ENCODE data around the gene PREP.
"Not testable (repeated sequence)": the region's sequence is repeated elsewhere in the genome, so short reads cannot be mapped to it uniquely, and the experiment has no call there.

PREP gene

GRCh38 chr6:105402939-105403935 is at the start of gene PREP:
TSS of gene PREP (minus strand) at chr6:105403082. CDS start at chr6:105402891, 191 bp downstream.
- peak; percentile 91 for DNase-seq (ENCODE audit: low read depth)

- DNase-seq (ENCODE audit: low read depth): no peak
Measured at GRCh38 chr6:105452376-105452775, 49.5 kb upstream of the PREP start.

- DNase-seq (ENCODE audit: low read depth): no peak
Measured at GRCh38 chr6:105449756-105450390, 47.0 kb upstream of the PREP start.

DNA sequence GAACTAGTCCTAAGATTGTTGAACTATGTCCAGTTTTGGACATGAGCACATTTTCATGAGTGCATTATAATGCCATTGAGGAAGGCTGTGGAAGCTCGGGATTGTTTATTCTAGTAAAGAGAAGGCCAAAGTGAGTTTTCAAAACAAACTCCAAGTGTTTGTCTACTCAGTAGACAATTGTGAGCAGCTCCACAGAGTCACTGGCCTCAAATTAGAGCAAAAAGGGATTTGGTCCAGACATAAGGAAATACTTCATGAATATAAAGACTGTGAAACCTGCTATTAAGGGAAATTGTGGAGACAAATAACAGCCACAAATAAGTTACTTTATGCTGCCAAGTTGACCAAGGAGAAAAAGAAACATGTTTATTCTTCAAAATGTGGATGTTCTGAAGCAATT is 42.6 kb upstream of the PREP start:
- no peak for DNase-seq (ENCODE audit: low read depth)

- DNase-seq (ENCODE audit: low read depth): no peak
Measured at GRCh38 chr6:105443941-105444340, 41.1 kb upstream of the PREP start.

DNA sequence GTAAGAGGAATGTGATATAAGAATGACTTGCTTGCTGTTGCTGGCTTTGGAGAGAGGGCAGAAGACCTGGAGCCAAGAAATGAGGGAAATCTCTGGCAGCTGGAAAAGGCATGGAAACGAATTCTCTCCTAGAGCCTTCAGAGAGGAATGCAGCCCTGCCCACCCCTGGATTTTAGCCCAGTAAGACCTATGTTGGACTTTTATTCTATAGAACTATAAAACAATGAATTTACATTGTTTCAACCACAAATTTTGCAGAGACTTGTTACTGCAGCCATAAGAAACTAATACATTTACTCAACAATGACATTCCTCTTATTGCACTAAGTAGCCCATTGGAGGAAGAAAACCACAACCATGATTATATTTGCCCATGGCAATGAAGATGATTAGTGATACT is 39.5 kb upstream of the PREP start:
- no peak for DNase-seq (ENCODE audit: low read depth)

DNA sequence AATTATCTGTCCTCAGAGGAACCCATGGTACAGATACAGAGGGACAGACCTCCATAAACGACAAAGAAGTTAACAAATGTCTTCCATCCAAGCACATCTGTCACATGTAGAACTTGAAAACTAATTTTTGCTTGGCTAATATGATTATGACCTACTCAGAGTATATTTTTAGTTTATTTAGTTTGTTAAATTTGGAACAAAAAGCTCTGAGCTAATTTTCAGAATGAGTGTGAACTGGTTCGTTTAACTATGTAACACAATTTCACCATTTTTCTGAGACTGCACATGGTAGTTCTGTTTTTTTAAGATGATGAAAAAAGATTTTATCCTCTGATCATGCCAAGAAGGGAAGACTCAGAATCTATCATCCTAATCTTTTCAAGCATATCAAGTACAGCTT is 34.4 kb upstream of the PREP start:
- DNase-seq (ENCODE audit: low read depth): no peak

DNA sequence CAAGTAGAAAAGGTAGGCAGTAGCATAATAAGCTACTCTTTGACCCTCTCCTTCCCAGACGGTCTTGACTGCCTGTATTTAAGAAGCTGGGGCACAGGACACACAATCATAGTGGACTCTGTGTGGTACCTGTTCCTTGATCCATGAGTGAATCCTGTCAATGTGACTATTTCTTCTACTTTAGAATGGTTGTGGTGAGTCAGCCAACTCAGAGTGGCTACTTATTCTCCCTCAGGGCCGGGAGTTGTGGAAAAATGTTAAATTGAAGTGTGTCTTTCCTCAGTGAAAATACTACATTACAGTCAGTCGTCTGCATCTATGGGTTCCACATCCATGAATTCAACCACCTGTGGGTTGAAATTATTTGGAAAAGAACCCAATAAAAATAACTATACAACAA is 30.8 kb upstream of the PREP start:
- no peak for DNase-seq (ENCODE audit: low read depth)

DNA sequence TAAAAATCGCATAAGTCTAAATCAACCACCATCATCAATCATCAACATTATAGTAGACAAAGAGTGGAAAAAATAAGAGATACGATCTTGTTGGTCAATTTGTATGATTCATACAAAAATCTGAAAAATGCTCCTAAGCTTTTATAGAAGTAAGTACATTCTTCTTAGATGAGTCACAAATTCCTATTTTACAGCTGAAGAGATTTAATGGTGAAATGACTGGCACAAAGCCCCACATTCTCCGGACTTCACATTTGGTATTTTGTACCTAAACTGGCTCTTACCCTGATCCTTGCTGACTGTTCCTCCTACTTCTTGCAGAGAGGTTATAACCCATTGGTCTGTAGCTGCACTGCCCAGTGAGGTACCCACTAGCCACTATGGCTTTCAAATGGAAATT is 29.9 kb upstream of the PREP start:
- peak; percentile 91 for DNase-seq (ENCODE audit: low read depth)

- DNase-seq (ENCODE audit: low read depth): peak; percentile 66
Measured at GRCh38 chr6:105431226-105431625, 28.3 kb upstream of the PREP start.

DNA sequence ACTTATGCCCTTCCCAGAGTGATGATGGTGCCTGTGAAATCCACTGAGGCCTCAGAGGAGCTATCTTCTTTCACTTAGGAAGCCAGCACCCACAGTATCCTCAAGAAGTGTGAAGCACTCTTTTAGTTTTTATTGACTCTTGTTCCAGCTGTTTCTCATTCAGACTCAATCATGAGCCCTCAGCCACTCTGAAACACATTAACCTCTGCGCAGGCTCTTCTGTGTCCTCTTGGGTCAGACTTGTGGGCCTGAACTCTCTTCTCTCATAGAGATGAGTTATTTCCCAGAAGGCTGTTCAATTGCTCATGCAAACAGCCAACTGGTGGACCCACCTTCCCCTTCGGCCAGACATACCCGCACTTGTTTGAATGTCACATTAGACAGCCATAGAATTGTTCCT is 27.8 kb upstream of the PREP start:
- no peak for DNase-seq (ENCODE audit: low read depth)

DNA sequence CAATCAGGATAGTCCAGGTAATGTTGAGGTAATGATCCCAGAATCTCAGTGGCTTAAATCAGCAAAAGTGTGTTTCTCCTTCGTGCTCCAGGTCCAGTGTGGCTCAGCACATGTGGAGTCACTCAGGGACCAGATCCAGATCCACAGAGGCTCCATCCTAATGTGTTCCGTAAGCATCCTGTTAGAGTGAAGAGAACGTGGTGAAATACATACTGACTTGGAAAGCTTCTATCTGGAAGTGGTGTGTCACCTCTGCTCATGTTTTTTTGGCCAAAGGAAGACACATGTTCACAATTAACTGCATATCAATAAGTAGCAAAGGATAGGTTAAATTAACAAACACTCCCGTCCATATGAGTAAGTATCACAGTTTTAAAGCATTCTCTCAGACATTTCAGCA is 26.8 kb upstream of the PREP start:
- no peak for DNase-seq (ENCODE audit: low read depth)

GRCh38 chr6:105428342-105428957 is 25.6 kb upstream of the PREP start:
- DNase-seq (ENCODE audit: low read depth): peak; percentile 83

DNA sequence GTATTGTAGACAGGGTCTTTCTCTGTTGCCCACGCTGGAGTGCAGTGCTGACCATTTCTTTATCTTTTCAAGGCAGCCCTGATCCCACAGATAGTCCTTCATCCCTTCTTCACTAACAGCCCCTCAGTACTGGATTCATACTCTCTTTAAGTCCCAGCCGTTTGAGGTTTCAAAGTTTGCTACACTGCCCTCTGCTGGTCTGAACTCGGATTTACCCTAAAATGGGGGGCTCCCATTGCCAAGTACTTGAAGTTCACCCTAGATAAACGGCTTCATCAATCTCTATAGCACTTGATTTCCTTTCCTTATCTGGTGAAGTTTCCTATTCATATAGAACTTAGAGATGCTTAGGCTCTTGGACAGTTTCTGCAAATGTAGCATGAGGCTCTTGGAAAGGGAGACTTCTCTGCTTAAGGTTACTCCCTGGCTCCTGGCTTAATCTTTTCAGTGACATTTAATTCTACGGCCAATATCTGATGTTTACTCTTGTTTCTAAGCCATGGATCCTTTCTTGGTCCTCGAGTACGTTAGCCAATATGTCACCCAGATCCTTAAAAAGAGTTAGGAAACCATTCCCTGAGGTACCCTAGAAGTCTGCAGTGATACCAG is 21.4 kb upstream of the PREP start:
- DNase-seq (ENCODE audit: low read depth): peak; percentile 65

- DNase-seq (ENCODE audit: low read depth): not testable (repeated sequence)
Measured at GRCh38 chr6:105416971-105417370, 14.1 kb upstream of the PREP start.

DNA sequence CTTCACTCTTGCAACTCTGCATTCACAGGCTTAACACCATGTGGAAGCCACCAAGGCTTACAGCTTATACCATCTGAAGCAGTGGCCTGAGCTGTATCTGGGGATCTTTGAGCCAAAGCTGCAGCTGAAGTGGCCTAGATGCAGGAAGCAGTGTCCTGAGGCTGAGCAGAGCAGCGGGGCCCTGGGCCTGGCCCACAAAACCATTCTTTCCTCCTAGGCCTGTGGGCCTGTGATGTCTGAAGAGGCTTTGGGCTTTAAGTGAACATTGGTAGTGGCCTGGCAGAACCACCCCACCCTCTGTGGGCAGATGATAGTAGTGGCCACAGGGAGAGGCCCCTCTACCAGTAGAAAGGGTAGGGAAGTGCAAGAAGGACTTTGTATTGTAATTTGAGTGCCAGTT is 6.9 kb upstream of the PREP start:
- DNase-seq (ENCODE audit: low read depth): no peak

DNA sequence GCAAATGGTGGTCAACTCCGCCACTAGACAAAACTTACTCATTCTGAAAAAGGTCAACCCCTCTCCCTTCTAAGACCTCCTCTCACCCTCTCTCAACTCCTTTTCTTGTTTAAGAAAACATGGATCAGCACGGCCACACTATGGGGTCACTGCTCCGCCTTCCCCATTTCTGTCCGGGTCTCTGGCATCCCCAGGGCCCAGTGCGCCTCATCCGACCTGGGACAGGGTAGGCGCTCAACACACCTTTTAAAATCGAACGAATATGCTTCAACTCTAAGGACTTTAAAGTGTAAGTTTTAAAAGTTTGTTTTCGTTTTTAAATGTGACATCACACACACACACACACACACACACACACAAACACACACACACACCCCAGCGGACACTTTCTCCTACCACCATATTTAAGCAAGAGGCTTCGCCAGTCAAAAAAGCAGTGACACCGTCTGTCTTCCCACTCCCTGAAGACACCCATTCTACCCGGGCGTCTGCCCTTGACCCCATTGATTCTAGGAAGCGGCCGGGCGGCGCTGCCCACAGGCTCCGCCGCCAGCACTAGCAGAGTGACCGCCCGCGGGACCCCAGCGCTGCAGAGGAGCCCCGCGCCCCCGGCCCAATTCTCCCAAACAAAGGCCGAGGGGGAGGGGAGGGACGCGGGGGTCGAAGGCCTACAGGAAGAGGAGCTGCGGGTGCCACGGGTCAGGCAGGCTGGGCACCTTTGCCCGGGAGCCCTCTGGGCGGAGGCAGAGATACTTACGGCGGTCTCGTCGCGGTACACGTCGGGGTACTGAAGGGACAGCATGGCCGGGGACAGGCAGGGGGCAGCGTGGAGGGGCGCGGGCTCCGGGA is 568 bp downstream of the PREP start:
- DNase-seq (ENCODE audit: low read depth): peak; percentile 51

- peak; percentile 32 for DNase-seq (ENCODE audit: low read depth)
Measured at GRCh38 chr6:105401247-105402089, 1.4 kb downstream of the PREP start.

DNA sequence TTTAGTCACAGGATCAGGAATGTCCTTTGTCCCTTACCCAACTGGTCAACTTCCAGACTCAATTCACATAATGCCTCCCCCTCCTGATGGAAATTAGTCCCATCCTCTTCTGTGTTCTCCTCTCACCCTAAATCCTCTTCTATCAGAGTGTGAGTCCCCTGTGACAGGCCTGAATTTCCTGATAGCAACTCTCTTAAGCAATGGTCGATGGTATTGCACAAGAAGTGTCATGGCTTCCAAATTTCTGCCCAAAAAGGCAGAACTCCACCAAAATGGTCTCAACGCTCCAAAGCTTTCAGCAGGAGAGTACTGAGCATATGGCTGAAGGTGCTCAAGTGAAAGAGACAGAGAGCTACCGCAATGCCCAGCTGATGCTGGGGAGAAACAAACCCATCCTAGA is 2.4 kb downstream of the PREP start:
- DNase-seq (ENCODE audit: low read depth): peak; percentile 8

- no peak for DNase-seq (ENCODE audit: low read depth)
Measured at GRCh38 chr6:105398859-105399258, 4.0 kb downstream of the PREP start.

- no peak for DNase-seq (ENCODE audit: low read depth)
Measured at GRCh38 chr6:105397987-105398386, 4.9 kb downstream of the PREP start.
